Endothelial cell of umbilical vein (primary cell): ENCODE results near the gene RAD51B. TPM values are rescaled to one million over a fixed set of nuclear protein-coding genes. Genes with fewer than 3 reads are reported as not detected.

ENCODE experiments used
- BruUV-seq: library from RNA; stranded (reverse); fragments of 400-500 nt; replicated peaks from 2 replicates; lab custom pipeline; 2021; lab: Mats Ljungman, UMichigan
- CTCF ChIA-PET: fragments of 300-600, 350-600 bp; sonication (Branson Sonifier 250); formaldehyde crosslinking; loops from one replicate; lab custom pipeline; 2021; ENCODE audit warnings: antibody characterized with exemption, inconsistent platforms; lab: Charles Lee
- POLR2A ChIA-PET: fragments of 300-600, 350-600 bp; sonication (Branson Sonifier 250); formaldehyde crosslinking; loops from one replicate; lab custom pipeline; 2021; ENCODE audit warnings: antibody characterized with exemption, inconsistent platforms; lab: Charles Lee
- DNase-seq: peaks from one replicate; pipeline ENCODE4 v3.0.0-alpha.2; 2011; ENCODE audit warnings: low read depth, low spot score
- FAIRE-seq: peaks from 2 replicates; lab custom pipeline; 2011; peaks lifted over from hg19 to GRCh38; lab: Jason Lieb, UNC
- H2AFZ ChIP-seq: 2 replicates; pipeline ENCODE4 v1.6.0; 2012; ENCODE audit warnings: low read depth, low read length, control low read depth, inconsistent platforms
- H3K27ac ChIP-seq: 2 replicates; pipeline ENCODE4 v1.5.1; 2011; ENCODE audit warnings: low read depth, mild to moderate bottlenecking, control low read depth, low read length, moderate library complexity; ENCODE audit not compliant: insufficient read depth
- H3K27me3 ChIP-seq, 2 experiments: 2 replicates each; pipeline versions ENCODE4 v1.6.0 to v1.6.1; 2011; ENCODE audit warnings: low read length in 2 of 2, mixed read lengths in 1 of 2; ENCODE audit not compliant: control insufficient read depth in 2 of 2, insufficient read depth in 2 of 2
- H3K36me3 ChIP-seq, 2 experiments: 2 replicates in 1 of 2; 3 replicates in 1 of 2; pipeline ENCODE4 v1.5.1; 2011; ENCODE audit warnings: low read length in 2 of 2, mild to moderate bottlenecking in 1 of 2, moderate library complexity in 1 of 2; ENCODE audit not compliant: control insufficient read depth in 2 of 2, insufficient read depth in 2 of 2; ENCODE audit errors: extremely low read depth in 1 of 2
- H3K4me1 ChIP-seq: 3 replicates; pipeline ENCODE4 v1.5.1; 2011; ENCODE audit warnings: mild to moderate bottlenecking, low read length; ENCODE audit not compliant: control insufficient read depth, insufficient read depth; ENCODE audit errors: extremely low read depth
- H3K4me2 ChIP-seq: 2 replicates; pipeline ENCODE4 v1.6.1; 2011; ENCODE audit warnings: low read length, control low read depth, mixed read lengths; ENCODE audit not compliant: insufficient read depth
- H3K4me3 ChIP-seq, 3 experiments: fragments of 200-600 bp in 1 of 3; sonication (generic), shearing (Covaris generic) in 1 of 3; replicated peaks in 1 of 3; 2 replicates each; pipeline ENCODE4 v1.5.1; 2011 to 2016; ENCODE audit warnings: control low read depth in 3 of 3, low read length in 3 of 3, mild to moderate bottlenecking in 2 of 3, inconsistent platforms in 1 of 3, low read depth in 1 of 3, moderate library complexity in 1 of 3; ENCODE audit not compliant: insufficient read depth in 1 of 3
- H3K79me2 ChIP-seq: 2 replicates; pipeline ENCODE4 v1.6.0; 2012; ENCODE audit warnings: low read length, inconsistent platforms; ENCODE audit not compliant: control insufficient read depth, insufficient read depth
- H3K9ac ChIP-seq: replicated peaks from 2 replicates; pipeline ENCODE3; 2011; ENCODE audit warnings: low read length, control low read depth; ENCODE audit not compliant: insufficient read depth; ENCODE audit errors: extremely low read depth
- H3K9me1 ChIP-seq: replicated peaks from 3 replicates; pipeline ENCODE4 v1.6.0; 2011; ENCODE audit warnings: mild to moderate bottlenecking, low read length; ENCODE audit not compliant: control insufficient read depth, insufficient read depth; ENCODE audit errors: extremely low read depth
- H3K9me3 ChIP-seq: replicated peaks from 2 replicates; pipeline ENCODE4 v1.5.1; 2012; ENCODE audit warnings: low read length, inconsistent platforms; ENCODE audit not compliant: control insufficient read depth, insufficient read depth
- H4K20me1 ChIP-seq: replicated peaks from 2 replicates; pipeline ENCODE3; 2011; ENCODE audit warnings: mild to moderate bottlenecking, low read length; ENCODE audit not compliant: control insufficient read depth, insufficient read depth; ENCODE audit errors: extremely low read depth
- EZH2 ChIP-seq: IDR thresholded peaks from 2 replicates; pipeline ENCODE4 v1.6.1; 2012; ENCODE audit warnings: borderline replicate concordance, low read depth, mild to moderate bottlenecking, moderate library complexity, low read length, inconsistent platforms; ENCODE audit not compliant: severe bottlenecking
- FOS ChIP-seq: IDR thresholded peaks from 2 replicates; pipeline ENCODE4 v1.6.1; 2011; ENCODE audit warnings: mild to moderate bottlenecking, low read length, moderate library complexity, borderline replicate concordance; ENCODE audit not compliant: insufficient read depth
- GATA2 ChIP-seq: IDR thresholded peaks from 2 replicates; pipeline ENCODE4 v1.7.0; 2011; ENCODE audit warnings: low read depth, mild to moderate bottlenecking, moderate library complexity, mixed read lengths, low read length; ENCODE audit not compliant: insufficient read length, insufficient read depth
- JUN ChIP-seq: IDR thresholded peaks from 2 replicates; pipeline ENCODE4 v1.6.1; 2011; ENCODE audit warnings: borderline replicate concordance, low read depth; ENCODE audit not compliant: insufficient read length, insufficient read depth
- MYC ChIP-seq: IDR thresholded peaks from one replicate; pipeline ENCODE4 v1.6.1; 2011; ENCODE audit warnings: mild to moderate bottlenecking, low read depth, low read length
- POLR2A ChIP-seq: IDR thresholded peaks from 2 replicates; pipeline ENCODE4 v1.6.1; 2012; ENCODE audit warnings: low read depth, mild to moderate bottlenecking, control low read depth, low read length
- POLR2AphosphoS5 ChIP-seq: IDR thresholded peaks from 2 replicates; pipeline ENCODE4 v1.6.1; 2012; ENCODE audit warnings: low read depth, mild to moderate bottlenecking, control low read depth, low read length, moderate library complexity; ENCODE audit not compliant: insufficient read depth
- dilution Hi-C: fragments of 300-500 bp; cut with MboI; formaldehyde crosslinking; loops from one replicate; pipeline ENCODE4 v1.15.0; 2019; ENCODE audit warnings: low sequenced_read_pairs; ENCODE audit not compliant: extremely low pct_ligation_motif_present
- intact Hi-C: fragments of 100-400 bp; cut with micrococcal nuclease; formaldehyde crosslinking; loops from one replicate; pipeline ENCODE4 v1.10.0; 2022
- polyA plus RNA-seq, 4 experiments: library from polyadenylated mRNA; depleted of rRNA in 3 of 4; stranded (reverse) in 3 of 4; unstranded in 1 of 4; fragments of >200 nt; gene quantifications; 2 replicates each; pipeline versions ENCODE4 v1.2.1 to v1.2.3, GENCODE V29; 2011 to 2012; ENCODE audit warnings: missing spikeins in 1 of 4
- total RNA-seq: library from RNA; stranded (reverse); gene quantifications from 2 replicates; pipeline ENCODE4 v1.2.3, GENCODE V29; 2021
- TF ChIP-seq, protein P1 (sequence below): IDR thresholded peaks from 2 replicates; pipeline ENCODE4 v1.6.1; 2011; ENCODE audit not compliant: insufficient read depth, insufficient read length
- TF ChIP-seq, protein P2 (sequence below), 2 donors: IDR thresholded peaks; 1 replicate in 1 of 2; 2 replicates in 1 of 2; pipeline ENCODE4 v1.5.1; 2011; ENCODE audit warnings: low read length in 2 of 2, mild to moderate bottlenecking in 2 of 2, moderate library complexity in 2 of 2, control low read depth in 1 of 2, inconsistent platforms in 1 of 2, low read depth in 1 of 2; ENCODE audit not compliant: insufficient read depth in 1 of 2; ENCODE audit errors: extremely low read depth in 1 of 2

RAD51B gene
- total and polyA plus RNA-seq, 2 donors (not counting 3 experiments of a cell fraction or from before 2014, with no cell fraction given), result 3.9 to 19.0 TPM

- Histone ChIP-seq H3K4me2 (no peak overlapping the region), H3K9me1 (no peaks in the 10 kb centered on the region), H4K20me1 (no peaks in the 10 kb centered on the region), H3K36me3 (no peaks in the 10 kb centered on the region), H3K79me2 (no peaks in the 10 kb centered on the region), H3K9ac (no peak overlapping the region), H2AFZ (no peak overlapping the region), H3K4me3 (no peak overlapping the region), H3K4me1 (peaks cover 19% of the 10 kb centered on the region), H3K27me3 (no peaks in the 10 kb centered on the region), H3K27ac (no peak overlapping the region), H3K9me3 (no peaks in the 10 kb centered on the region)
- TF ChIP-seq, protein P1, sequence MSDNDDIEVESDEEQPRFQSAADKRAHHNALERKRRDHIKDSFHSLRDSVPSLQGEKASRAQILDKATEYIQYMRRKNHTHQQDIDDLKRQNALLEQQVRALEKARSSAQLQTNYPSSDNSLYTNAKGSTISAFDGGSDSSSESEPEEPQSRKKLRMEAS, result no peak
- TF ChIP-seq JUN (no peak), EZH2 (no peak), MYC (no peak), POLR2A (no peak), POLR2AphosphoS5 (no peak), GATA2 (no peak), FOS (no peak)
- TF ChIP-seq, protein P2, sequence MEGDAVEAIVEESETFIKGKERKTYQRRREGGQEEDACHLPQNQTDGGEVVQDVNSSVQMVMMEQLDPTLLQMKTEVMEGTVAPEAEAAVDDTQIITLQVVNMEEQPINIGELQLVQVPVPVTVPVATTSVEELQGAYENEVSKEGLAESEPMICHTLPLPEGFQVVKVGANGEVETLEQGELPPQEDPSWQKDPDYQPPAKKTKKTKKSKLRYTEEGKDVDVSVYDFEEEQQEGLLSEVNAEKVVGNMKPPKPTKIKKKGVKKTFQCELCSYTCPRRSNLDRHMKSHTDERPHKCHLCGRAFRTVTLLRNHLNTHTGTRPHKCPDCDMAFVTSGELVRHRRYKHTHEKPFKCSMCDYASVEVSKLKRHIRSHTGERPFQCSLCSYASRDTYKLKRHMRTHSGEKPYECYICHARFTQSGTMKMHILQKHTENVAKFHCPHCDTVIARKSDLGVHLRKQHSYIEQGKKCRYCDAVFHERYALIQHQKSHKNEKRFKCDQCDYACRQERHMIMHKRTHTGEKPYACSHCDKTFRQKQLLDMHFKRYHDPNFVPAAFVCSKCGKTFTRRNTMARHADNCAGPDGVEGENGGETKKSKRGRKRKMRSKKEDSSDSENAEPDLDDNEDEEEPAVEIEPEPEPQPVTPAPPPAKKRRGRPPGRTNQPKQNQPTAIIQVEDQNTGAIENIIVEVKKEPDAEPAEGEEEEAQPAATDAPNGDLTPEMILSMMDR (IDR thresholded peaks at IDR 0.05; ENCODE audit: extremely low read depth in 1 of 2, insufficient read depth in 1 of 2, low read depth in 1 of 2, low read length in 2 of 2), result no peak
- ChIA-PET CTCF (no interaction called here), POLR2A (no interaction called here)
- FAIRE-seq (no peak), DNase-seq (no peak)
- BruUV-seq, result no TSS peak
- intact Hi-C loops (no loop called here), dilution Hi-C loops (no loop called here)
Measured at GRCh38 chr14:68504861-68505260, 685.3 kb downstream of the RAD51B start.
